ENCODE data around the gene LDLRAD3. TPM values are rescaled to one million over a fixed set of nuclear protein-coding genes. Genes with fewer than 3 reads are reported as not detected.

LDLRAD3 gene
- polyA plus RNA-seq, 1 donor (not counting 4 experiments of a cell fraction or from before 2014, with no cell fraction given): 13.1 TPM

- dilution Hi-C loops (cut with MboI; ENCODE audit: extremely low pct_ligation_motif_present, low sequenced_read_pairs): no loop called here
- TF ChIP-seq CTCF (optimal IDR thresholded peaks at IDR 0.05 in 1 of 3, IDR thresholded peaks at IDR 0.05 in 1 of 3, conservative IDR thresholded peaks at IDR 0.05 in 1 of 3; ENCODE audit: extremely low read depth in 1 of 3, insufficient read depth in 2 of 3, low read length in 3 of 3): no peak
- TF ChIP-seq EZH2 (IDR thresholded peaks at IDR 0.05; ENCODE audit: low read length): no peak
- no peak overlapping the region for H3K4me2 ChIP-seq (ENCODE audit: control insufficient read depth, extremely low read depth, insufficient read depth, low read depth, low read length)
- no peak for FAIRE-seq
- no peaks in the 10 kb centered on the region for H3K27me3 ChIP-seq (ENCODE audit: control insufficient read depth, extremely low read depth, insufficient read depth, low read length)
- no peak overlapping the region for H2AFZ ChIP-seq (ENCODE audit: control insufficient read depth, low read length)
- no peak overlapping the region for H3K27ac ChIP-seq (ENCODE audit: control insufficient read depth, insufficient read depth, low read length)
- peaks cover 80% of the 10 kb centered on the region for H3K79me2 ChIP-seq (ENCODE audit: control insufficient read depth, insufficient read depth, low read length)
- no peak overlapping the region for H3K4me3 ChIP-seq (ENCODE audit: control insufficient read depth in 2 of 3, extremely low read depth in 1 of 3, insufficient read depth in 2 of 3, low read depth in 1 of 3, low read length in 3 of 3)
- no peaks in the 10 kb centered on the region for H3K36me3 ChIP-seq (ENCODE audit: control insufficient read depth in 2 of 2, extremely low read depth in 1 of 2, insufficient read depth in 2 of 2, low read length in 2 of 2)
- H3K9ac ChIP-seq (ENCODE audit: control insufficient read depth, extremely low read depth, insufficient read depth, low read length): no peak overlapping the region
- no peak for DNase-seq (ENCODE audit: low read depth, low spot score)
- H3K9me1 ChIP-seq (ENCODE audit: control insufficient read depth, extremely low read depth, insufficient read depth, low read length): peaks cover 2% of the 10 kb centered on the region
- no peaks in the 10 kb centered on the region for H3K9me3 ChIP-seq (ENCODE audit: control insufficient read depth, low read depth, low read length)
- H4K20me1 ChIP-seq (ENCODE audit: control insufficient read depth, extremely low read depth, insufficient read depth, low read length): peaks cover 5% of the 10 kb centered on the region
- peaks cover 27% of the 10 kb centered on the region for H3K4me1 ChIP-seq (ENCODE audit: control insufficient read depth, extremely low read depth, insufficient read depth, low read length)
Measured at GRCh38 chr11:35949242-35949641, 5.4 kb downstream of the LDLRAD3 start.

DNA sequence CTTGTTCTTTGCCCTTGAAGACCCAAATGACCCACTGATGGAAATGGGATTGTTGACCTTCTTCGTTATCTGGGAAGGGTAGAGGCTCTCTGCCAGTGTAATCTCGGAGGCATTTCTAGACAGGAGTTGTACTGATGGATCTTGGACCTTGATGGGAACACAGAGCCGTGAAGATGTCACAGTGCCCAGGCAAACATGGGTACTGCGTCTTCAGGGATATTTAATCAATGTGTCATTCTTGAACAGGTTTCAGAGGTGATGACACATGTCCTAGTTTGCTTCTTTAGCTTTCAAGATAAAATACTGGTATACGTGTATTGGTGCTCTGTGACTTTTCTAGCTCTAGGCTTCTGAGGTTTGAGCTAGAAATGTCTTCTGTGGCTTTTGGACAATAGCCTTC lies 6.2 kb downstream of the LDLRAD3 start:
- peaks cover 5% of the 10 kb centered on the region for H4K20me1 ChIP-seq (ENCODE audit: control insufficient read depth, extremely low read depth, insufficient read depth, low read length)
- no peaks in the 10 kb centered on the region for H3K27me3 ChIP-seq (ENCODE audit: control insufficient read depth, extremely low read depth, insufficient read depth, low read length)
- H3K4me1 ChIP-seq (ENCODE audit: control insufficient read depth, extremely low read depth, insufficient read depth, low read length): peaks cover 23% of the 10 kb centered on the region
- peaks cover 77% of the 10 kb centered on the region for H3K79me2 ChIP-seq (ENCODE audit: control insufficient read depth, insufficient read depth, low read length)
- H2AFZ ChIP-seq (ENCODE audit: control insufficient read depth, low read length): no peak overlapping the region
- FAIRE-seq (no peak), DNase-seq (ENCODE audit: low read depth, low spot score) (no peak)
- no peaks in the 10 kb centered on the region for H3K9me3 ChIP-seq (ENCODE audit: control insufficient read depth, low read depth, low read length)
- H3K36me3 ChIP-seq (ENCODE audit: control insufficient read depth in 2 of 2, extremely low read depth in 1 of 2, insufficient read depth in 2 of 2, low read length in 2 of 2): no peaks in the 10 kb centered on the region
- peaks cover under 1% of the 10 kb centered on the region for H3K9me1 ChIP-seq (ENCODE audit: control insufficient read depth, extremely low read depth, insufficient read depth, low read length)
- dilution Hi-C loops (cut with MboI; ENCODE audit: extremely low pct_ligation_motif_present, low sequenced_read_pairs): no loop called here
- H3K9ac ChIP-seq (ENCODE audit: control insufficient read depth, extremely low read depth, insufficient read depth, low read length): no peak overlapping the region
- no peak overlapping the region for H3K4me2 ChIP-seq (ENCODE audit: control insufficient read depth, extremely low read depth, insufficient read depth, low read depth, low read length)
- H3K27ac ChIP-seq (ENCODE audit: control insufficient read depth, insufficient read depth, low read length): no peak overlapping the region
- no peak overlapping the region for H3K4me3 ChIP-seq (ENCODE audit: control insufficient read depth in 2 of 3, extremely low read depth in 1 of 3, insufficient read depth in 2 of 3, low read depth in 1 of 3, low read length in 3 of 3)
- TF ChIP-seq CTCF (optimal IDR thresholded peaks at IDR 0.05 in 1 of 3, IDR thresholded peaks at IDR 0.05 in 1 of 3, conservative IDR thresholded peaks at IDR 0.05 in 1 of 3; ENCODE audit: extremely low read depth in 1 of 3, insufficient read depth in 2 of 3, low read length in 3 of 3) (no peak), EZH2 (IDR thresholded peaks at IDR 0.05; ENCODE audit: low read length) (no peak)

Data from keratinocyte (primary cell).